ENCODE data around the gene C9orf78.

Gene C9orf78

GRCh38 chr9:129868023-129868871 is 33.2 kb upstream of the C9orf78 start:
- H3K27ac ChIP-seq: no peak overlapping the region
- DNase-seq (ENCODE audit: low read depth, low spot score): no peak

- H3K27ac ChIP-seq: no peak overlapping the region
- no peak for DNase-seq (ENCODE audit: low read depth, low spot score)
Observed at GRCh38 chr9:129867136-129868022, 32.3 kb upstream of the C9orf78 start.

GRCh38 chr9:129866394-129867135 is 31.5 kb upstream of the C9orf78 start:
- no peak for DNase-seq (ENCODE audit: low read depth, low spot score)

GRCh38 chr9:129865668-129866320 is 30.7 kb upstream of the C9orf78 start:
- DNase-seq (ENCODE audit: low read depth, low spot score): no peak
- H3K27ac ChIP-seq: no peak overlapping the region

More at GRCh38 chr9:129866394-129867135, 31.5 kb upstream of the C9orf78 start:
- no peak overlapping the region for H3K27ac ChIP-seq

GRCh38 chr9:129864991-129865647 is 30.0 kb upstream of the C9orf78 start:
- no peak for DNase-seq (ENCODE audit: low read depth, low spot score)
- no peak overlapping the region for H3K27ac ChIP-seq

- DNase-seq (ENCODE audit: low read depth, low spot score): peak; percentile 12
- no peak overlapping the region for H3K27ac ChIP-seq
Observed at GRCh38 chr9:129863059-129863690, 28.1 kb upstream of the C9orf78 start.

GRCh38 chr9:129861447-129861827 is 26.4 kb upstream of the C9orf78 start:
- no peak overlapping the region for H3K27ac ChIP-seq
- no peak for DNase-seq (ENCODE audit: low read depth, low spot score)

- no peak overlapping the region for H3K27ac ChIP-seq
- no peak for DNase-seq (ENCODE audit: low read depth, low spot score)
Observed at GRCh38 chr9:129860653-129861446, 25.8 kb upstream of the C9orf78 start.

- no peak for DNase-seq (ENCODE audit: low read depth, low spot score)
- no peak overlapping the region for H3K27ac ChIP-seq
Observed at GRCh38 chr9:129858167-129858962, 23.3 kb upstream of the C9orf78 start.

GRCh38 chr9:129857207-129857606 is 22.1 kb upstream of the C9orf78 start:
- DNase-seq (ENCODE audit: low read depth, low spot score): no peak
- H3K27ac ChIP-seq: no peak overlapping the region

GRCh38 chr9:129854588-129855110 is 19.6 kb upstream of the C9orf78 start:
- no peak overlapping the region for H3K27ac ChIP-seq

GRCh38 chr9:129853614-129854013 is 18.5 kb upstream of the C9orf78 start:
- no peak for DNase-seq (ENCODE audit: low read depth, low spot score)
- H3K27ac ChIP-seq: no peak overlapping the region

More at GRCh38 chr9:129854588-129855110, 19.6 kb upstream of the C9orf78 start:
- DNase-seq (ENCODE audit: low read depth, low spot score): no peak

GRCh38 chr9:129852579-129852978 is 17.5 kb upstream of the C9orf78 start:
- H3K27ac ChIP-seq: no peak overlapping the region
- DNase-seq (ENCODE audit: low read depth, low spot score): no peak

GRCh38 chr9:129851821-129852220 is 16.7 kb upstream of the C9orf78 start:
- H3K27ac ChIP-seq: no peak overlapping the region
- DNase-seq (ENCODE audit: low read depth, low spot score): no peak

GRCh38 chr9:129850821-129851550 is 15.9 kb upstream of the C9orf78 start:
- DNase-seq (ENCODE audit: low read depth, low spot score): no peak
- H3K27ac ChIP-seq: no peak overlapping the region

GRCh38 chr9:129849901-129850300 is 14.8 kb upstream of the C9orf78 start:
- no peak for DNase-seq (ENCODE audit: low read depth, low spot score)
- no peak overlapping the region for H3K27ac ChIP-seq

Measured in epithelial cell of prostate (primary cell).